Measurements from ENCODE around the gene UGT8.

DNA sequence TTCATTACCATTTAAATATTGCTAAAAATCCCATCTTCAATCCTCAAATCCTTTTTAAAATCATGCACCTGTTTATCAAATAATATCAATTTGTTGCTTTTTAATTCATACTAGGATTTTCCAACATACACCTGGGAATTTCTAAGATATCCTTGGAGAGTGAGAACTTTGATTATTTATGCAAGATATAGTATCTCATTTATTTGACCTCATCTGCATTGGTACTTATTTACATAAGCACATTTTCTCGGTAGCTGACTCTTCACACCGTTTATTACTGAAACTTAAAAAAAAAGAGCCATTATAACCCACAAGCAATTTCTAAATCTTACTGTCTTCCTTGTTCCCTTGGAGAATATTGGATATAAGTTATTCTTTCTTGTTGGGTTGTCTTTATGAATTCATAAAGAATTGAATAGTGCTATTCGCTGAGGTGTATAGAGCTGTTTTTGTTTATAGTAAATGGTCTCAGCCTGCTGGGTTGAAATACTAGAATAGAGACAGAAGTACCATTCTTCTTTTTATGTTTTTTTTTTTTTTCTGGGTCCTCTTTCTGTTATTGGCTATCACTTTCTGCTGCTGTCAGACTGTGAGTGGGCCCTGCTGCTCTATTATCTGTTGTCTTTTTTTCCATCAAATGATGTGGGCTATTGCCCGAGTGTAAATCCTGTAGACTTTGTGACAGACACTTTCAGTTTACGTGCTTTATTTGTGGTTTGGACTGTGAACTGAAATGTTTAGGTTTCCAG is 2.9 kb downstream of the UGT8 start:
- TF ChIP-seq SMC3 (IDR thresholded peaks at IDR 0.05; ENCODE audit: low read depth, low read length) (no peak), USF2 (IDR thresholded peaks at IDR 0.05; ENCODE audit: borderline replicate concordance, low read depth, low read length) (no peak), EZH2phosphoT487 (IDR thresholded peaks at IDR 0.05; ENCODE audit: borderline replicate concordance, low read depth) (no peak), RAD21 (IDR thresholded peaks at IDR 0.05; ENCODE audit: low read length) (no peak), MXI1 (IDR thresholded peaks at IDR 0.05; ENCODE audit: low read depth, low read length) (no peak), FOXM1 (IDR thresholded peaks at IDR 0.05; ENCODE audit: low read depth) (no peak), ZBTB33 (IDR thresholded peaks at IDR 0.05; ENCODE audit: borderline replicate concordance, low read depth) (no peak), IRF3 (IDR thresholded peaks at IDR 0.05; ENCODE audit: low read depth, low read length) (no peak), EP300 (IDR thresholded peaks at IDR 0.05; ENCODE audit: borderline replicate concordance in 1 of 2, low read depth in 1 of 2, low read length in 1 of 2) (no peak), NRF1 (IDR thresholded peaks at IDR 0.05; ENCODE audit: low read depth, low read length) (no peak), TAF1 (IDR thresholded peaks at IDR 0.05; ENCODE audit: borderline replicate concordance, low read depth, low read length) (no peak), SIN3A (IDR thresholded peaks at IDR 0.05; ENCODE audit: borderline replicate concordance, low read depth, low read length) (no peak)
- TF ChIP-seq, protein P1, sequence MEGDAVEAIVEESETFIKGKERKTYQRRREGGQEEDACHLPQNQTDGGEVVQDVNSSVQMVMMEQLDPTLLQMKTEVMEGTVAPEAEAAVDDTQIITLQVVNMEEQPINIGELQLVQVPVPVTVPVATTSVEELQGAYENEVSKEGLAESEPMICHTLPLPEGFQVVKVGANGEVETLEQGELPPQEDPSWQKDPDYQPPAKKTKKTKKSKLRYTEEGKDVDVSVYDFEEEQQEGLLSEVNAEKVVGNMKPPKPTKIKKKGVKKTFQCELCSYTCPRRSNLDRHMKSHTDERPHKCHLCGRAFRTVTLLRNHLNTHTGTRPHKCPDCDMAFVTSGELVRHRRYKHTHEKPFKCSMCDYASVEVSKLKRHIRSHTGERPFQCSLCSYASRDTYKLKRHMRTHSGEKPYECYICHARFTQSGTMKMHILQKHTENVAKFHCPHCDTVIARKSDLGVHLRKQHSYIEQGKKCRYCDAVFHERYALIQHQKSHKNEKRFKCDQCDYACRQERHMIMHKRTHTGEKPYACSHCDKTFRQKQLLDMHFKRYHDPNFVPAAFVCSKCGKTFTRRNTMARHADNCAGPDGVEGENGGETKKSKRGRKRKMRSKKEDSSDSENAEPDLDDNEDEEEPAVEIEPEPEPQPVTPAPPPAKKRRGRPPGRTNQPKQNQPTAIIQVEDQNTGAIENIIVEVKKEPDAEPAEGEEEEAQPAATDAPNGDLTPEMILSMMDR (IDR thresholded peaks at IDR 0.05), result no peak

Data from SK-N-SH (cell line).